ENCODE data around the gene GABRD. TPM values are rescaled to one million over a fixed set of nuclear protein-coding genes. Genes with fewer than 3 reads are reported as not detected.

The GABRD gene
- total and polyA plus RNA-seq, 10 donors, result 0.35 to 1.2 (median 0.94) TPM; not detected in 3

GRCh38 chr1:2028870-2029560, 9.9 kb downstream of the GABRD start:
- WGBS, 5 donors, result 84 to 92% (median 88%) methylated on average over 5 to 26 of the region's 26 CpGs

GRCh38 chr1:2029561-2029960, 10.4 kb downstream of the GABRD start:
- Histone ChIP-seq H3K4me1 (peaks cover 0 to 39% (median 17%) of the 10 kb centered on the region in 6 donors), H3K4me3 (no peak overlapping the region), H3K36me3 (no peaks in the 10 kb centered on the region), H3K9me3 (no peaks in the 10 kb centered on the region), H3K27me3 (replicated peaks in 1 of 7) (peaks cover 0 to 45% (median 4%) of the 10 kb centered on the region in 7 donors), H3K27ac (no peak overlapping the region)
- no peak for TF ChIP-seq POLR2A (IDR thresholded peaks at IDR 0.05)
- no peak for TF ChIP-seq CTCF (IDR thresholded peaks at IDR 0.05 in 8 of 11, conservative IDR thresholded peaks at IDR 0.05 in 3 of 11)
- no peak for TF ChIP-seq POLR2AphosphoS5 (IDR thresholded peaks at IDR 0.05)
- intact Hi-C loops (cut with DNase I; ENCODE audit: low total_unique reads), result no loop called here
- DNase-seq, result no peak
- 77 to 88% (median 83%) methylated on average over 11 to 15 of the region's 15 CpGs for WGBS, 5 donors

More at GRCh38 chr1:2028870-2029560, 9.9 kb downstream of the GABRD start:
- no peak for TF ChIP-seq CTCF (IDR thresholded peaks at IDR 0.05 in 8 of 11, conservative IDR thresholded peaks at IDR 0.05 in 3 of 11)
- Histone ChIP-seq H3K36me3 (no peaks in the 10 kb centered on the region), H3K4me3 (no peak overlapping the region), H3K9me3 (no peaks in the 10 kb centered on the region), H3K27ac (no peak overlapping the region), H3K4me1 (peaks cover 0 to 43% (median 18%) of the 10 kb centered on the region in 6 donors), H3K27me3 (replicated peaks in 1 of 7) (peaks cover 0 to 46% (median 6%) of the 10 kb centered on the region in 7 donors)
- intact Hi-C loops (cut with DNase I; ENCODE audit: low total_unique reads), result no loop called here
- DNase-seq, result no peak

- Histone ChIP-seq H3K27ac (no peak overlapping the region), H3K9me3 (no peaks in the 10 kb centered on the region), H3K4me1 (peaks cover 0 to 32% (median 12%) of the 10 kb centered on the region in 6 donors), H3K36me3 (no peaks in the 10 kb centered on the region), H3K4me3 (no peak overlapping the region), H3K27me3 (replicated peaks in 1 of 7) (peaks cover 0 to 45% (median 0%) of the 10 kb centered on the region in 7 donors)
- 86 to 89% (median 87%) methylated on average over 35 to 42 of the region's 42 CpGs for WGBS, 5 donors
- no peak for DNase-seq
- intact Hi-C loops (cut with DNase I; ENCODE audit: low total_unique reads), result no loop called here
- TF ChIP-seq POLR2A (IDR thresholded peaks at IDR 0.05), result no peak
- no peak for TF ChIP-seq POLR2AphosphoS5 (IDR thresholded peaks at IDR 0.05)
Observed at GRCh38 chr1:2030076-2030871, 11.1 kb downstream of the GABRD start.

- Histone ChIP-seq H3K9me3 (no peaks in the 10 kb centered on the region), H3K4me1 (peaks cover 0 to 19% (median 0%) of the 10 kb centered on the region in 6 donors), H3K27me3 (replicated peaks in 1 of 7) (peaks cover 0 to 42% (median 0%) of the 10 kb centered on the region in 7 donors), H3K4me3 (no peak overlapping the region), H3K36me3 (no peaks in the 10 kb centered on the region), H3K27ac (no peak overlapping the region)
- TF ChIP-seq CTCF (IDR thresholded peaks at IDR 0.05 in 8 of 11, conservative IDR thresholded peaks at IDR 0.05 in 3 of 11), result no peak
- no peak for TF ChIP-seq POLR2AphosphoS5 (IDR thresholded peaks at IDR 0.05)
- TF ChIP-seq POLR2A (IDR thresholded peaks at IDR 0.05), result no peak
- no peak for DNase-seq
- intact Hi-C loops (cut with DNase I; ENCODE audit: low total_unique reads), result no loop called here
- 76 to 88% (median 83%) methylated on average over 13 to 33 of the region's 33 CpGs for WGBS, 5 donors
Observed at GRCh38 chr1:2031546-2032540, 12.7 kb downstream of the GABRD start.
